B cell (primary cell): ENCODE data around the gene CHCHD3. TPM values are rescaled to one million over a fixed set of nuclear protein-coding genes. Genes with fewer than 3 reads are reported as not detected.

Experiments
- ATAC-seq: fragments of 200-7000 bp; cut with Tn5 transposase; one replicate; pipeline ENCODE4 v1.10.0; 2021; ENCODE audit warnings: low read depth, mild to moderate bottlenecking, moderate number of reproducible peaks, moderate library complexity
- CTCF ChIA-PET: fragments of 350-600 bp; sonication (Branson Sonifier 250); formaldehyde crosslinking; loops from one replicate; lab custom pipeline; 2021; ENCODE audit warnings: antibody characterized with exemption, inconsistent platforms; lab: Charles Lee
- POLR2A ChIA-PET: fragments of 350-600 bp; sonication (Branson Sonifier 250); formaldehyde crosslinking; loops from one replicate; lab custom pipeline; 2021; ENCODE audit warnings: antibody characterized with exemption; lab: Charles Lee
- DNase-seq: peaks from one replicate; pipeline ENCODE4 v3.0.0; 2013
- H2AFZ ChIP-seq: 2 replicates; pipeline ENCODE4 v1.6.1; 2012; ENCODE audit warnings: mild to moderate bottlenecking, low read depth, low read length; ENCODE audit not compliant: insufficient read depth, poor library complexity, severe bottlenecking
- H3K27ac ChIP-seq, 2 donors: 1 replicate in 1 of 2; 2 replicates in 1 of 2; pipeline ENCODE4 v1.5.1; 2012 to 2013; ENCODE audit warnings: low read length in 2 of 2, mild to moderate bottlenecking in 2 of 2, moderate library complexity in 1 of 2
- H3K27me3 ChIP-seq, 4 experiments: fragments of 200-600 bp in 1 of 4; sonication (generic) in 1 of 4; replicated peaks in 1 of 4; 1 replicate in 2 of 4; 2 replicates in 2 of 4; pipeline versions ENCODE4 v1.6.1 to v1.7.0; 2013 to 2016; ENCODE audit warnings: low read length in 3 of 4, mild to moderate bottlenecking in 2 of 4, mixed read lengths in 1 of 4, moderate library complexity in 1 of 4; ENCODE audit not compliant: insufficient read depth in 4 of 4, control insufficient read depth in 3 of 4; ENCODE audit errors: control extremely low read depth in 1 of 4
- H3K36me3 ChIP-seq, 2 experiments: replicated peaks in 1 of 2; 1 replicate in 1 of 2; 2 replicates in 1 of 2; pipeline versions ENCODE4 v1.6.1 to v1.7.1; 2013; ENCODE audit warnings: low read length in 1 of 2; ENCODE audit not compliant: insufficient read depth in 2 of 2, control insufficient read depth in 1 of 2; ENCODE audit errors: control extremely low read depth in 1 of 2, extremely low read depth in 1 of 2
- H3K4me1 ChIP-seq, 2 donors: fragments of 200-600 bp in 1 of 2; sonication (generic) in 1 of 2; 1 replicate in 1 of 2; 2 replicates in 1 of 2; pipeline versions ENCODE4 v1.5.1 to v1.6.1; 2013 to 2017; ENCODE audit warnings: low read length in 2 of 2; ENCODE audit not compliant: control insufficient read depth in 2 of 2, insufficient read depth in 2 of 2
- H3K4me2 ChIP-seq: replicated peaks from 2 replicates; pipeline ENCODE3; 2012; ENCODE audit warnings: mild to moderate bottlenecking, low read depth, low read length; ENCODE audit not compliant: poor library complexity, severe bottlenecking
- H3K4me3 ChIP-seq, 5 experiments: fragments of 200-600 bp in 1 of 5; sonication (generic) in 1 of 5; 1 replicate in 3 of 5; 2 replicates in 2 of 5; pipeline versions ENCODE4 v1.5.1 to v1.7.0; 2011 to 2016; ENCODE audit warnings: low read length in 4 of 5, mild to moderate bottlenecking in 4 of 5, low read depth in 2 of 5, control low read depth in 1 of 5, moderate library complexity in 1 of 5; ENCODE audit not compliant: insufficient read depth in 1 of 5; ENCODE audit errors: control extremely low read depth in 1 of 5, extremely low read depth in 1 of 5
- H3K79me2 ChIP-seq: fragments of 200-600 bp; sonication (generic); one replicate; pipeline ENCODE4 v1.6.0; 2016; ENCODE audit warnings: low read length; ENCODE audit not compliant: control insufficient read depth, insufficient read depth
- H3K9ac ChIP-seq: fragments of 200-600 bp; sonication (generic); 2 replicates; pipeline ENCODE4 v1.6.1; 2017; ENCODE audit warnings: mild to moderate bottlenecking, low read length, moderate library complexity
- H3K9me3 ChIP-seq, 3 donors: one replicate each; pipeline versions ENCODE4 v1.6.1 to v1.7.1; 2013; ENCODE audit warnings: low read length in 2 of 3; ENCODE audit not compliant: control insufficient read depth in 2 of 3, insufficient read depth in 1 of 3; ENCODE audit errors: control extremely low read depth in 1 of 3
- H4K20me1 ChIP-seq: 2 replicates; pipeline ENCODE4 v1.6.0; 2012; ENCODE audit warnings: mild to moderate bottlenecking, low read length; ENCODE audit not compliant: insufficient read depth, control insufficient read depth, poor library complexity, severe bottlenecking
- H3K27ac Mint-ChIP-seq: one replicate; pipeline ENCODE4 v1.8.0; 2021; ENCODE audit warnings: mixed read lengths
- H3K27me3 Mint-ChIP-seq: one replicate; pipeline ENCODE4 v1.8.0; 2021; ENCODE audit warnings: mixed read lengths
- H3K4me1 Mint-ChIP-seq: one replicate; pipeline ENCODE4 v1.8.0; 2021; ENCODE audit warnings: mixed read lengths
- H3K4me3 Mint-ChIP-seq: one replicate; pipeline ENCODE4 v1.8.0; 2021; ENCODE audit warnings: mixed read lengths
- H3K9me3 Mint-ChIP-seq: one replicate; pipeline ENCODE4 v1.8.0; 2022; ENCODE audit warnings: mixed read lengths; ENCODE audit not compliant: insufficient read depth
- EZH2 ChIP-seq: IDR thresholded peaks from 2 replicates; pipeline ENCODE4 v1.6.1; 2012; ENCODE audit warnings: borderline replicate concordance, low read depth, mild to moderate bottlenecking, moderate library complexity, low read length; ENCODE audit not compliant: insufficient read depth, poor library complexity, severe bottlenecking
- WGBS: methylation state at CpG from one replicate; pipeline ENCODE4 v1.1.5; 2013; ENCODE audit warnings: missing lambda C conversion rate; ENCODE audit not compliant: insufficient coverage; 5-methylcytosine and 5-hydroxymethylcytosine counted together
- intact Hi-C: fragments of 100-400 bp; cut with micrococcal nuclease; formaldehyde crosslinking; loops from one replicate; pipeline ENCODE4 v1.10.0; 2022
- polyA plus RNA-seq: library from polyadenylated mRNA; depleted of rRNA; stranded (reverse); fragments of >200 nt; gene quantifications from 2 replicates; pipeline ENCODE4 v1.2.3, GENCODE V29; 2012
- total RNA-seq, 2 donors: library from RNA; stranded (reverse); fragments of 120-200 nt in 1 of 2; gene quantifications; 1 replicate in 1 of 2; 2 replicates in 1 of 2; pipeline versions ENCODE4 v1.2.3 to v1.2.4, GENCODE V29; 2013 to 2022
- TF ChIP-seq, protein P1 (sequence below): fragments of 200-600 bp; IDR thresholded peaks from one replicate; pipeline ENCODE4 v1.8.0; 2022; ENCODE audit warnings: antibody characterized with exemption, mild to moderate bottlenecking

The CHCHD3 gene
- total and polyA plus RNA-seq, 2 donors (not counting 1 experiment from before 2014, with no cell fraction given), result 20.1 to 38.4 TPM

DNA sequence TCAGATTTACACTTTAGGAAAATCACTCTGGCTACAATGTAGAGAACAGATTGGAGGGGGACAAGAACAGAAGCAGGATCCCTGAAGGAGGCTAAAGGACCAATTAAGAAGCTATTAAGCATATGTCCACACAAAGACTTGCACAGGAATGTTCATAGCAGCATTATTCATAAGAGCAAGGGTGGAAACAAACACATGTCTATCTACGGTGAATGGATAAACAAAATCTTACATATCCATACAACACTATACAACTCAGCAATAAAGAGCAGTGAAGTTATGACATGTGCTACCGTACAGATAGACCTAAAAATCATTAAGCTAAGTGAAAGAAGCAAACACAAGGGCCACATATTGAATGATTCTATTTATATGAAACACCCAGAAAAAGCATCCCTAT is 10.4 kb downstream of the CHCHD3 start:
- no peaks in the 10 kb centered on the region for H3K27me3 Mint-ChIP-seq
- H3K4me1 ChIP-seq, result peaks cover 5% of the 10 kb centered on the region in 2 donors
- no peaks in the 10 kb centered on the region for H3K9me3 ChIP-seq
- no peak for TF ChIP-seq EZH2
- TF ChIP-seq, protein P1, sequence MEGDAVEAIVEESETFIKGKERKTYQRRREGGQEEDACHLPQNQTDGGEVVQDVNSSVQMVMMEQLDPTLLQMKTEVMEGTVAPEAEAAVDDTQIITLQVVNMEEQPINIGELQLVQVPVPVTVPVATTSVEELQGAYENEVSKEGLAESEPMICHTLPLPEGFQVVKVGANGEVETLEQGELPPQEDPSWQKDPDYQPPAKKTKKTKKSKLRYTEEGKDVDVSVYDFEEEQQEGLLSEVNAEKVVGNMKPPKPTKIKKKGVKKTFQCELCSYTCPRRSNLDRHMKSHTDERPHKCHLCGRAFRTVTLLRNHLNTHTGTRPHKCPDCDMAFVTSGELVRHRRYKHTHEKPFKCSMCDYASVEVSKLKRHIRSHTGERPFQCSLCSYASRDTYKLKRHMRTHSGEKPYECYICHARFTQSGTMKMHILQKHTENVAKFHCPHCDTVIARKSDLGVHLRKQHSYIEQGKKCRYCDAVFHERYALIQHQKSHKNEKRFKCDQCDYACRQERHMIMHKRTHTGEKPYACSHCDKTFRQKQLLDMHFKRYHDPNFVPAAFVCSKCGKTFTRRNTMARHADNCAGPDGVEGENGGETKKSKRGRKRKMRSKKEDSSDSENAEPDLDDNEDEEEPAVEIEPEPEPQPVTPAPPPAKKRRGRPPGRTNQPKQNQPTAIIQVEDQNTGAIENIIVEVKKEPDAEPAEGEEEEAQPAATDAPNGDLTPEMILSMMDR, result no peak
- no peak for DNase-seq
- CTCF ChIA-PET, result no interaction called here
- peaks cover 32% of the 10 kb centered on the region for H4K20me1 ChIP-seq
- no peak overlapping the region for H3K4me2 ChIP-seq
- POLR2A ChIA-PET, result no interaction called here
- peaks cover 6 to 16% of the 10 kb centered on the region in 2 experiments for H3K36me3 ChIP-seq
- no peak overlapping the region for H2AFZ ChIP-seq
- no peak overlapping the region for H3K4me3 ChIP-seq
- no peak for ATAC-seq
- no peak overlapping the region for H3K4me3 Mint-ChIP-seq
- peaks cover 70% of the 10 kb centered on the region for H3K79me2 ChIP-seq
- H3K27ac ChIP-seq, result no peak overlapping the region
- intact Hi-C loops, result no loop called here
- no peaks in the 10 kb centered on the region for H3K9me3 Mint-ChIP-seq
- no peak overlapping the region for H3K9ac ChIP-seq
- no peaks in the 10 kb centered on the region for H3K27me3 ChIP-seq
- H3K4me1 Mint-ChIP-seq, result peaks cover 29% of the 10 kb centered on the region
- WGBS, result no CpG with 5 or more reads among the region's 2 CpGs
- no peak overlapping the region for H3K27ac Mint-ChIP-seq

DNA sequence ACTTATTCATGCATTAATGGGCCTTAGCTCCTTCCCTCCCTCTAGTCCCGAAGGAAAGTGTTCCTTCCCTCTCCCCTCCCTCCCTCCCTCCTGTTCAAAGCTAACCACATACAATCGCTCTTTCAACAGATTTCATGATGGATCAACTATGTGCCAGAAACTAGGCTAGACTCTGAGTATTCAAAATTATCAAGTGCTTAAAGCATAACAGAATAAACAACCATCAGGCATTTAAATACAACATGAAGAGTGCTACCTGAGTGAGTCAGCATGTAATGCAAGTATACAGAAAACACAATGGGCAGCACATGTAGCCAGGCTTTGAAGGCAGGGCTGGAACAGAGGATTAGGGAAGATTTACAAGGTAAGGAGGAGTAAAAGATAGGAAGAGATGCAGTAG is 11.3 kb downstream of the CHCHD3 start:
- H3K27ac ChIP-seq, result no peak overlapping the region
- H3K9me3 Mint-ChIP-seq, result no peaks in the 10 kb centered on the region
- no peak for ATAC-seq
- no peak overlapping the region for H3K4me2 ChIP-seq
- intact Hi-C loops, result no loop called here
- peaks cover 6 to 18% of the 10 kb centered on the region in 2 experiments for H3K36me3 ChIP-seq
- TF ChIP-seq, protein P1, result no peak
- no peak for TF ChIP-seq EZH2
- peaks cover 31% of the 10 kb centered on the region for H4K20me1 ChIP-seq
- H3K9ac ChIP-seq, result no peak overlapping the region
- CTCF ChIA-PET, result no interaction called here
- H3K4me3 ChIP-seq, result no peak overlapping the region
- H3K4me3 Mint-ChIP-seq, result no peak overlapping the region
- peaks cover 5% of the 10 kb centered on the region in 2 donors for H3K4me1 ChIP-seq
- 83% methylated on average over 2 of the region's 2 CpGs for WGBS
- H3K79me2 ChIP-seq, result peaks cover 69% of the 10 kb centered on the region
- H3K27me3 Mint-ChIP-seq, result no peaks in the 10 kb centered on the region
- H3K4me1 Mint-ChIP-seq, result peaks cover 25% of the 10 kb centered on the region
- H3K27ac Mint-ChIP-seq, result no peak overlapping the region
- H3K9me3 ChIP-seq, result no peaks in the 10 kb centered on the region
- no peak for DNase-seq
- H3K27me3 ChIP-seq, result no peaks in the 10 kb centered on the region
- H2AFZ ChIP-seq, result no peak overlapping the region
- POLR2A ChIA-PET, result no interaction called here
